Gastroesophageal sphincter (tissue), 3 donors: Measurements from ENCODE around the gene AKAP9.

ENCODE experiments used
- POLR2A ChIP-seq, 2 donors: fragments of 450-650 bp; IDR thresholded peaks; one replicate each; pipeline ENCODE4 v1.6.1; 2017; ENCODE audit warnings: antibody characterized with exemption in 2 of 2, mild to moderate bottlenecking in 2 of 2, moderate library complexity in 1 of 2
- POLR2AphosphoS5 ChIP-seq: sonication (generic); formaldehyde crosslinking; IDR thresholded peaks from one replicate; pipeline ENCODE4 v1.6.1; 2017; ENCODE audit warnings: antibody characterized with exemption
- TF ChIP-seq, protein P1 (sequence below), 4 experiments: fragments of 200-600 bp in 2 of 4; fragments of 450-650 bp in 2 of 4; sonication (generic) in 1 of 4; IDR thresholded peaks; one replicate each; pipeline ENCODE4 v1.5.1; 2017 to 2019; ENCODE audit warnings: antibody characterized with exemption in 4 of 4, mild to moderate bottlenecking in 2 of 4, moderate library complexity in 2 of 4

DNA sequence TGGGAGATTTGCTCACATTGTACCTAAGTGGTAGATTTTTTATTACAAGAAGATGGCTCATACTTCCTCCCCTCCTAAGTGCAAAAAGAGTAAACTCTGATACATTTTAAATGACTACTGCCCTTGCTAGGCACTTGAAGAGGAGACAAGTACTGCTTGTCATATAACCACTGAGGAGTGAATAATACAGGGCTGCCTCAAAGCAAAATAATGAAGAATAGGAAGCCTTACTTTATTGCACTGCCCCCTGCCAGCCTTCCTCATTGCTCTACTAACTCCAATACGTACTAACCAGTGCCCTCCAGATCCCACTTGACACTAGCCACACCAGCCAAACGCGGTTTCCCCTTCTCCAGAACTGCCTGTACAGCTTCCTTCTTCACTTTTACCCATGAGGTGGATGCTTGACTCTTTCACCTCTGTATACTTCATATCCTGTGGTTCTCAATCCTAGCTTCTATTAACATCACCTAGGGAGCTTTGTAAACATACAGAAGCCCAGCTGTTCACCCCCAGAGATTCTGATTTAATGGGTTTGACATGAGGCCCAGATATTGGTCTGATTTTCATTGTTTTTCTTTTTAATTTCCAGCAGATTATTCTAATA, 48.5 kb upstream of the AKAP9 start:
- TF ChIP-seq, protein P1, sequence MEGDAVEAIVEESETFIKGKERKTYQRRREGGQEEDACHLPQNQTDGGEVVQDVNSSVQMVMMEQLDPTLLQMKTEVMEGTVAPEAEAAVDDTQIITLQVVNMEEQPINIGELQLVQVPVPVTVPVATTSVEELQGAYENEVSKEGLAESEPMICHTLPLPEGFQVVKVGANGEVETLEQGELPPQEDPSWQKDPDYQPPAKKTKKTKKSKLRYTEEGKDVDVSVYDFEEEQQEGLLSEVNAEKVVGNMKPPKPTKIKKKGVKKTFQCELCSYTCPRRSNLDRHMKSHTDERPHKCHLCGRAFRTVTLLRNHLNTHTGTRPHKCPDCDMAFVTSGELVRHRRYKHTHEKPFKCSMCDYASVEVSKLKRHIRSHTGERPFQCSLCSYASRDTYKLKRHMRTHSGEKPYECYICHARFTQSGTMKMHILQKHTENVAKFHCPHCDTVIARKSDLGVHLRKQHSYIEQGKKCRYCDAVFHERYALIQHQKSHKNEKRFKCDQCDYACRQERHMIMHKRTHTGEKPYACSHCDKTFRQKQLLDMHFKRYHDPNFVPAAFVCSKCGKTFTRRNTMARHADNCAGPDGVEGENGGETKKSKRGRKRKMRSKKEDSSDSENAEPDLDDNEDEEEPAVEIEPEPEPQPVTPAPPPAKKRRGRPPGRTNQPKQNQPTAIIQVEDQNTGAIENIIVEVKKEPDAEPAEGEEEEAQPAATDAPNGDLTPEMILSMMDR (IDR thresholded peaks at IDR 0.05) = no peak
- no peak for TF ChIP-seq POLR2AphosphoS5
- no peak for TF ChIP-seq POLR2A (IDR thresholded peaks at IDR 0.05)
